Keratinocyte (primary cell): ENCODE data around the gene CASP10. TPM values are rescaled to one million over a fixed set of nuclear protein-coding genes. Genes with fewer than 3 reads are reported as not detected.

ENCODE experiments used
- DNase-seq: peaks from one replicate; pipeline ENCODE4 v3.0.0-alpha.2; 2011; ENCODE audit warnings: low read depth, missing footprints, low spot score
- FAIRE-seq: peaks from 2 replicates; lab custom pipeline; 2011; peaks lifted over from hg19 to GRCh38; lab: Jason Lieb, UNC
- H2AFZ ChIP-seq: 2 replicates; pipeline ENCODE4 v1.6.0; 2012; ENCODE audit warnings: low read length, control low read depth, inconsistent platforms; ENCODE audit not compliant: control insufficient read depth
- H3K27ac ChIP-seq: 2 replicates; pipeline ENCODE4 v1.5.1; 2011; ENCODE audit warnings: low read length; ENCODE audit not compliant: control insufficient read depth, insufficient read depth
- H3K27me3 ChIP-seq: 3 replicates; pipeline ENCODE4 v1.6.0; 2011; ENCODE audit warnings: low read length; ENCODE audit not compliant: control insufficient read depth, insufficient read depth; ENCODE audit errors: extremely low read depth
- H3K36me3 ChIP-seq, 2 experiments: 2 replicates in 1 of 2; 3 replicates in 1 of 2; pipeline ENCODE4 v1.5.1; 2011; ENCODE audit warnings: low read length in 2 of 2, mild to moderate bottlenecking in 1 of 2; ENCODE audit not compliant: control insufficient read depth in 2 of 2, insufficient read depth in 2 of 2; ENCODE audit errors: extremely low read depth in 1 of 2
- H3K4me1 ChIP-seq: 3 replicates; pipeline ENCODE4 v1.5.1; 2011; ENCODE audit warnings: low read length; ENCODE audit not compliant: control insufficient read depth, insufficient read depth; ENCODE audit errors: extremely low read depth
- H3K4me2 ChIP-seq: 3 replicates; pipeline ENCODE4 v1.6.0; 2011; ENCODE audit warnings: low read depth, low read length; ENCODE audit not compliant: control insufficient read depth, insufficient read depth; ENCODE audit errors: extremely low read depth
- H3K4me3 ChIP-seq, 3 experiments: fragments of 200-600 bp in 1 of 3; sonication (generic) in 1 of 3; 2 replicates in 2 of 3; 3 replicates in 1 of 3; pipeline ENCODE4 v1.5.1; 2011 to 2016; ENCODE audit warnings: low read length in 3 of 3, mild to moderate bottlenecking in 3 of 3, control low read depth in 2 of 3, inconsistent platforms in 1 of 3, low read depth in 1 of 3, mixed read lengths in 1 of 3, mixed run types in 1 of 3, moderate library complexity in 1 of 3; ENCODE audit not compliant: control insufficient read depth in 2 of 3, insufficient read depth in 2 of 3; ENCODE audit errors: extremely low read depth in 1 of 3
- H3K79me2 ChIP-seq: 2 replicates; pipeline ENCODE4 v1.6.0; 2012; ENCODE audit warnings: low read length; ENCODE audit not compliant: control insufficient read depth, insufficient read depth
- H3K9ac ChIP-seq: 3 replicates; pipeline ENCODE4 v1.6.0; 2011; ENCODE audit warnings: low read length; ENCODE audit not compliant: control insufficient read depth, insufficient read depth; ENCODE audit errors: extremely low read depth
- H3K9me1 ChIP-seq: 3 replicates; pipeline ENCODE4 v1.6.0; 2011; ENCODE audit warnings: low read length; ENCODE audit not compliant: control insufficient read depth, insufficient read depth; ENCODE audit errors: extremely low read depth
- H3K9me3 ChIP-seq: 2 replicates; pipeline ENCODE4 v1.5.1; 2012; ENCODE audit warnings: low read depth, low read length; ENCODE audit not compliant: control insufficient read depth
- H4K20me1 ChIP-seq: 3 replicates; pipeline ENCODE4 v1.6.0; 2011; ENCODE audit warnings: low read length; ENCODE audit not compliant: control insufficient read depth, insufficient read depth; ENCODE audit errors: extremely low read depth
- CTCF ChIP-seq, 3 experiments: IDR thresholded peaks in 1 of 3; conservative IDR thresholded peaks in 1 of 3; optimal IDR thresholded peaks in 1 of 3; 2 replicates in 2 of 3; 3 replicates in 1 of 3; pipeline versions ENCODE3 to v1.5.1; 2011; ENCODE audit warnings: low read length in 3 of 3, mild to moderate bottlenecking in 3 of 3, moderate library complexity in 2 of 3, control low read depth in 1 of 3, inconsistent platforms in 1 of 3; ENCODE audit not compliant: insufficient read depth in 2 of 3; ENCODE audit errors: extremely low read depth in 1 of 3
- EZH2 ChIP-seq: IDR thresholded peaks from one replicate; pipeline ENCODE4 v1.6.1; 2012; ENCODE audit warnings: inconsistent platforms, mild to moderate bottlenecking, low read length, moderate library complexity
- dilution Hi-C: fragments of 300-500 bp; cut with MboI; formaldehyde crosslinking; loops from one replicate; pipeline ENCODE4 v1.7.0; 2020; ENCODE audit warnings: low sequenced_read_pairs; ENCODE audit not compliant: extremely low pct_ligation_motif_present
- polyA plus RNA-seq, 5 experiments: library from polyadenylated mRNA; depleted of rRNA in 3 of 5; stranded (reverse) in 3 of 5; stranded (forward) in 1 of 5; unstranded in 1 of 5; fragments of >200 nt; gene quantifications; 1 replicate in 1 of 5; 2 replicates in 3 of 5; 3 replicates in 1 of 5; pipeline versions ENCODE4 v1.2.1 to v1.2.3, GENCODE V29; 2011 to 2012; ENCODE audit warnings: missing spikeins in 2 of 5, low read depth in 1 of 5, low replicate concordance in 1 of 5

CASP10 gene
- polyA plus RNA-seq, 1 donor (not counting 4 experiments of a cell fraction or from before 2014, with no cell fraction given): 7.1 TPM

DNA sequence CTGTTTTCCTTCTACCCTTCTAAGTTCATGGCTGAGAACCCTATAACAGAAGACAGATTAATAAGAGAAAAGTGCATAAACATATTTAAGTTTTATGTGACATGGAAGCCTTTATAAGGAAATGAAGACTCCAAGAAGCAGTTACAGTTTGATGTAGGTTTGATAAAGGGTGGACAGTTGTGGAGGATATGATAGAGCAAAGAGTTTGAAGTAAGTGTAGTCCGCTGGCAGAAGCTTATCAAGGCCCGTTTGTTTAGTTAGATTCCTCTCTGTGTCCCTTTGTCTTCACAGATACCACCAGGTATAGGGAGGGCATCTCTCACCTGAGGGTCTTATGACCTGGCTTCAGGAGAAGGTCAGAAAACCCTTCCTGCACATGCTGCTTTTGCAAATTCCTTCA, 66.9 kb downstream of the CASP10 start:
- no peak for FAIRE-seq
- dilution Hi-C loops: no loop called here
- no peaks in the 10 kb centered on the region for H3K27me3 ChIP-seq

DNA sequence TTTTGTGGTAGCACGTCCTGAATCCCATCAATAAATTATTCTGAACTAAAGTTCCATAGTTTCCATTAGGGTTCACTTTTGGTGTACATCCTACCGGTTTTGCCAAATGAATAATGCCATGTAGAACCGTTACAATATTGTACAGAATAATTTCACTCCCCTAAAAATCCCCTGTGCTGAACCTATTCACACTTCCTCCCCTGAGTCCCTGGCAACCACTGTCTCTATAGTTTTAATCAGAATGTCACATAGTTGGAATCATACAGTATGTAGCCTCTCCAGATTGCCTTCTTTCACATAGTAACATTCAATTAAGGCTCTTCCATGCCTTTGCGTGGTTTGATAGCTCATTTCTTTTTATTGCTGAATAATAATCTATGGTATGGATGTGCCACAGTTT, 67.8 kb downstream of the CASP10 start:
- dilution Hi-C loops: no loop called here
- Histone ChIP-seq H3K9me3 (no peaks in the 10 kb centered on the region), H2AFZ (no peak overlapping the region), H3K27me3 (no peaks in the 10 kb centered on the region), H3K36me3 (no peaks in the 10 kb centered on the region), H3K79me2 (no peaks in the 10 kb centered on the region), H3K9me1 (no peaks in the 10 kb centered on the region), H4K20me1 (no peaks in the 10 kb centered on the region), H3K4me3 (no peak overlapping the region), H3K27ac (no peak overlapping the region), H3K4me2 (no peak overlapping the region), H3K9ac (no peak overlapping the region), H3K4me1 (no peaks in the 10 kb centered on the region)
- no peak for TF ChIP-seq CTCF (optimal IDR thresholded peaks at IDR 0.05 in 1 of 3, IDR thresholded peaks at IDR 0.05 in 1 of 3, conservative IDR thresholded peaks at IDR 0.05 in 1 of 3; ENCODE audit: extremely low read depth in 1 of 3, insufficient read depth in 2 of 3, low read length in 3 of 3)
- no peak for TF ChIP-seq EZH2
- DNase-seq (no peak), FAIRE-seq (no peak)

More for the DNA sequence above, 66.9 kb downstream of the CASP10 start:
- Histone ChIP-seq H3K4me1 (no peaks in the 10 kb centered on the region), H3K4me3 (no peak overlapping the region), H3K9me3 (no peaks in the 10 kb centered on the region), H3K27ac (no peak overlapping the region), H2AFZ (no peak overlapping the region), H3K9ac (no peak overlapping the region), H3K79me2 (no peaks in the 10 kb centered on the region), H4K20me1 (no peaks in the 10 kb centered on the region), H3K9me1 (no peaks in the 10 kb centered on the region), H3K4me2 (no peak overlapping the region), H3K36me3 (no peaks in the 10 kb centered on the region)
- no peak for DNase-seq
- TF ChIP-seq EZH2 (no peak), CTCF (optimal IDR thresholded peaks at IDR 0.05 in 1 of 3, IDR thresholded peaks at IDR 0.05 in 1 of 3, conservative IDR thresholded peaks at IDR 0.05 in 1 of 3; ENCODE audit: extremely low read depth in 1 of 3, insufficient read depth in 2 of 3, low read length in 3 of 3) (no peak)
